HEK293 (cell line): ENCODE results near the gene DGKB.

Experiments used
- CTCF ChIA-PET: fragments of 350-600 bp; formaldehyde crosslinking; extraction: SDS; loops from one replicate; lab custom pipeline; 2021; ENCODE audit warnings: antibody characterized with exemption; lab: Yijun Ruan, JAX
- POLR2A ChIA-PET: fragments of 300-600 bp; formaldehyde crosslinking; extraction: SDS; loops from one replicate; lab custom pipeline; 2020; ENCODE audit warnings: antibody characterized with exemption, inconsistent platforms; lab: Yijun Ruan, JAX
- H3K27ac ChIP-seq: fragments of 200-500 bp; sonication (Bioruptor generic); 2 replicates; pipeline ENCODE4 v1.5.1; 2014; ENCODE audit warnings: low read depth, low read length, control low read depth, inconsistent platforms; ENCODE audit errors: extremely low read depth
- H3K36me3 ChIP-seq, 2 experiments: fragments of 200-500 bp in 1 of 2; sonication (Bioruptor generic) in 1 of 2; 1 replicate in 1 of 2; 2 replicates in 1 of 2; pipeline ENCODE4 v1.5.1; 2014 to 2017; ENCODE audit warnings: inconsistent platforms in 2 of 2, low read length in 2 of 2; ENCODE audit not compliant: control insufficient read depth in 2 of 2, insufficient read depth in 1 of 2
- H3K4me1 ChIP-seq: fragments of 200-500 bp; sonication (Bioruptor generic); 2 replicates; pipeline ENCODE4 v1.5.1; 2014; ENCODE audit warnings: mild to moderate bottlenecking, low read length, inconsistent platforms; ENCODE audit not compliant: control insufficient read depth, insufficient read depth
- H3K4me3 ChIP-seq: 2 replicates; pipeline ENCODE4 v1.5.1; 2011; ENCODE audit warnings: low read depth, mild to moderate bottlenecking, control low read depth, low read length, moderate library complexity
- H3K9me3 ChIP-seq: fragments of 200-500 bp; sonication (Bioruptor generic); 2 replicates; pipeline ENCODE4 v1.5.1; 2014; ENCODE audit warnings: low read depth, low read length, inconsistent platforms; ENCODE audit not compliant: control insufficient read depth, insufficient read depth
- GFI1B ChIP-seq: fragments of 450-650 bp; formaldehyde crosslinking; IDR thresholded peaks from 2 replicates; pipeline ENCODE4 v1.5.1; 2016; ENCODE audit warnings: missing biosample characterization, missing genetic modification characterization
- MZF1 ChIP-seq: fragments of 450-650 bp; formaldehyde crosslinking; IDR thresholded peaks from 2 replicates; pipeline ENCODE4 v1.5.1; 2017; ENCODE audit warnings: missing biosample characterization, missing genetic modification characterization, borderline replicate concordance
- OVOL3 ChIP-seq: fragments of 450-650 bp; formaldehyde crosslinking; IDR thresholded peaks from 2 replicates; pipeline ENCODE4 v1.5.1; 2016; ENCODE audit warnings: missing biosample characterization, missing genetic modification characterization
- SETDB1 ChIP-seq: IDR thresholded peaks from one replicate; pipeline ENCODE4 v1.6.1; 2017; ENCODE audit warnings: mild to moderate bottlenecking, low read length, moderate library complexity, mixed read lengths; ENCODE audit not compliant: insufficient read length
- ZIC2 ChIP-seq: fragments of 450-650 bp; formaldehyde crosslinking; IDR thresholded peaks from 2 replicates; pipeline ENCODE4 v1.5.1; 2016; ENCODE audit warnings: missing biosample characterization, missing genetic modification characterization
- ZNF175 ChIP-seq: fragments of 450-650 bp; formaldehyde crosslinking; IDR thresholded peaks from 2 replicates; pipeline ENCODE4 v1.5.1; 2016; ENCODE audit warnings: missing biosample characterization, missing genetic modification characterization
- ZNF350 ChIP-seq: fragments of 450-650 bp; formaldehyde crosslinking; IDR thresholded peaks from 2 replicates; pipeline ENCODE4 v1.5.0; 2017; ENCODE audit warnings: missing biosample characterization, mild to moderate bottlenecking, missing genetic modification characterization
- ZNF366 ChIP-seq: fragments of 450-650 bp; formaldehyde crosslinking; conservative IDR thresholded peaks from 2 replicates; pipeline ENCODE4 v1.5.1; 2016; ENCODE audit warnings: missing biosample characterization, missing genetic modification characterization
- ZNF391 ChIP-seq: fragments of 450-650 bp; formaldehyde crosslinking; IDR thresholded peaks from 2 replicates; pipeline ENCODE4 v1.5.1; 2016; ENCODE audit warnings: low read depth, missing biosample characterization, missing genetic modification characterization, borderline replicate concordance
- ZNF48 ChIP-seq: fragments of 450-650 bp; formaldehyde crosslinking; IDR thresholded peaks from 2 replicates; pipeline ENCODE4 v1.5.1; 2016; ENCODE audit warnings: missing biosample characterization, missing genetic modification characterization
- ZNF530 ChIP-seq: fragments of 450-650 bp; formaldehyde crosslinking; IDR thresholded peaks from 2 replicates; pipeline ENCODE4 v1.5.1; 2016; ENCODE audit warnings: low read depth, missing biosample characterization, missing genetic modification characterization
- ZNF548 ChIP-seq: fragments of 450-650 bp; formaldehyde crosslinking; IDR thresholded peaks from 2 replicates; pipeline ENCODE4 v1.5.1; 2016; ENCODE audit warnings: missing biosample characterization, missing genetic modification characterization
- ZNF555 ChIP-seq: fragments of 450-650 bp; formaldehyde crosslinking; conservative IDR thresholded peaks from 2 replicates; pipeline ENCODE4 v1.5.1; 2017; ENCODE audit warnings: missing biosample characterization, mild to moderate bottlenecking, missing genetic modification characterization, inconsistent platforms
- ZNF560 ChIP-seq: fragments of 450-650 bp; formaldehyde crosslinking; IDR thresholded peaks from 2 replicates; pipeline ENCODE4 v1.5.1; 2017; ENCODE audit warnings: missing biosample characterization, missing genetic modification characterization, borderline replicate concordance
- ZNF571 ChIP-seq: fragments of 450-650 bp; formaldehyde crosslinking; IDR thresholded peaks from 2 replicates; pipeline ENCODE4 v1.5.0; 2017; ENCODE audit warnings: missing biosample characterization, missing genetic modification characterization
- ZNF585B ChIP-seq: fragments of 450-650 bp; formaldehyde crosslinking; IDR thresholded peaks from 2 replicates; pipeline ENCODE4 v1.5.1; 2016; ENCODE audit warnings: missing biosample characterization, missing genetic modification characterization
- ZNF600 ChIP-seq: fragments of 450-650 bp; formaldehyde crosslinking; IDR thresholded peaks from 2 replicates; pipeline ENCODE4 v1.5.1; 2016; ENCODE audit warnings: missing biosample characterization, missing genetic modification characterization
- ZNF791 ChIP-seq: fragments of 450-650 bp; formaldehyde crosslinking; IDR thresholded peaks from 2 replicates; pipeline ENCODE4 v1.5.1; 2016; ENCODE audit warnings: missing biosample characterization, missing genetic modification characterization
- ZXDB ChIP-seq: fragments of 450-650 bp; formaldehyde crosslinking; IDR thresholded peaks from 2 replicates; pipeline ENCODE4 v1.5.1; 2016; ENCODE audit warnings: missing biosample characterization, missing genetic modification characterization
- TF ChIP-seq, protein P1 (sequence below): fragments of 450-650 bp; formaldehyde crosslinking; IDR thresholded peaks from 2 replicates; pipeline ENCODE4 v1.5.1; 2016; ENCODE audit warnings: missing biosample characterization, missing genetic modification characterization
- TF ChIP-seq, protein P2 (sequence below): fragments of 450-650 bp; formaldehyde crosslinking; IDR thresholded peaks from 2 replicates; pipeline ENCODE4 v1.5.1; 2016; ENCODE audit warnings: missing biosample characterization, missing genetic modification characterization, borderline replicate concordance
- TF ChIP-seq, protein P3 (sequence below): fragments of 450-650 bp; formaldehyde crosslinking; IDR thresholded peaks from 2 replicates; pipeline ENCODE4 v1.5.1; 2016; ENCODE audit warnings: missing biosample characterization, missing genetic modification characterization, borderline replicate concordance
- TF ChIP-seq, protein P4 (sequence below): fragments of 450-650 bp; formaldehyde crosslinking; IDR thresholded peaks from 2 replicates; pipeline ENCODE4 v1.5.1; 2017; ENCODE audit warnings: missing biosample characterization, missing genetic modification characterization

DGKB gene

DNA sequence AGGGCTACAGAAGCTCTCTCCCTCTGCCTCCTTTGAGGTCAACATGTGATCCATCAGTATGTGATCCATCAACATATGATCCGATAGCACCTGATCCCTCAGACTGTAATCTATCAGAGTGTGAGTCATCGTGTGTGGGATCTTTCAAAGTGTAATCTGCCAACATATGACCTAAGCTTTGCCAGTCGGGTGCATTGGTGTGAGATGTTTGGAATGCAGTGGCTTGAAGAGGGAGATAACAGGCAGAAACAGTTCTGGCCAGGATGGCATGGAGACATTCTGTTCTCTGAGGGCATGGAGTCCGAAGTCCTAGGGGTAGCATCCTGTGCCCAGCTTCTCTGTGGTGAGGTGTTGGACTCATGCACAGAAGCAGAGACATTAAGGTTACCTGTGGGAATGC, 695.4 kb downstream of the DGKB start (continued):
- TF ChIP-seq ZNF571 (tag by site-specific recombination) (no peak), GFI1B (no peak), ZNF391 (tag by site-specific recombination) (no peak), OVOL3 (tag by site-specific recombination) (no peak), ZNF791 (tag by site-specific recombination) (no peak), ZXDB (tag by site-specific recombination) (no peak)

DNA sequence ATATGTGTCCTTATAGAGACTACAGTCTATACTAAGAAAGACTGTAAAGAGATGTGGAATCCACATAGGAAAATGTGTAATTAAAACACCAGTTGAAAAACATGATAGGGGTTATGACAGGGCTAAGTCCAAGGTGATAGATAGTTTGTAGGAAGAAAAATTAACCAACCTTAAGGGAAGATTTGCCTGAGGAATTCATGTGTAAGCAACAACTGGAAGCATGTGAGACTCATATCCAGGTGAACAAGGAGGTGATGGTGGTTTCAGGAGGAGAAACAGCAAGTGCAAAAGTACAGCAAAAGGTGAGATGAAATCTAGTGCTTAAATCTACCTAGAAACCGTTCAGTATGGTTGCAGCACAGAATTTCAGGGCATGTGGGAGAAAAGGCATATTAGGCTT, 696.4 kb downstream of the DGKB start:
- H3K36me3 ChIP-seq: no peaks in the 10 kb centered on the region
- no peaks in the 10 kb centered on the region for H3K9me3 ChIP-seq
- no peak for TF ChIP-seq ZNF175 (tag by site-specific recombination)
- TF ChIP-seq, protein P1, sequence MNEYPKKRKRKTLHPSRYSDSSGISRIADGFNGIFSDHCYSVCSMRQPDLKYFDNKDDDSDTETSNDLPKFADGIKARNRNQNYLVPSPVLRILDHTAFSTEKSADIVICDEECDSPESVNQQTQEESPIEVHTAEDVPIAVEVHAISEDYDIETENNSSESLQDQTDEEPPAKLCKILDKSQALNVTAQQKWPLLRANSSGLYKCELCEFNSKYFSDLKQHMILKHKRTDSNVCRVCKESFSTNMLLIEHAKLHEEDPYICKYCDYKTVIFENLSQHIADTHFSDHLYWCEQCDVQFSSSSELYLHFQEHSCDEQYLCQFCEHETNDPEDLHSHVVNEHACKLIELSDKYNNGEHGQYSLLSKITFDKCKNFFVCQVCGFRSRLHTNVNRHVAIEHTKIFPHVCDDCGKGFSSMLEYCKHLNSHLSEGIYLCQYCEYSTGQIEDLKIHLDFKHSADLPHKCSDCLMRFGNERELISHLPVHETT (tag by site-specific recombination): no peak
- no peak for TF ChIP-seq ZNF585B (tag by site-specific recombination)
- no peak for TF ChIP-seq ZNF48
- no peak for TF ChIP-seq ZNF530 (tag by site-specific recombination)
- no peak for TF ChIP-seq ZXDB (tag by site-specific recombination)
- TF ChIP-seq ZNF391 (tag by site-specific recombination): no peak
- TF ChIP-seq ZNF600 (tag by site-specific recombination): no peak
- TF ChIP-seq ZIC2: no peak
- TF ChIP-seq ZNF560: no peak
- no peak for TF ChIP-seq ZNF548 (tag by site-specific recombination)
- no peak for TF ChIP-seq SETDB1
- TF ChIP-seq ZNF366: no peak
- no peak for TF ChIP-seq ZNF350
- TF ChIP-seq, protein P2, sequence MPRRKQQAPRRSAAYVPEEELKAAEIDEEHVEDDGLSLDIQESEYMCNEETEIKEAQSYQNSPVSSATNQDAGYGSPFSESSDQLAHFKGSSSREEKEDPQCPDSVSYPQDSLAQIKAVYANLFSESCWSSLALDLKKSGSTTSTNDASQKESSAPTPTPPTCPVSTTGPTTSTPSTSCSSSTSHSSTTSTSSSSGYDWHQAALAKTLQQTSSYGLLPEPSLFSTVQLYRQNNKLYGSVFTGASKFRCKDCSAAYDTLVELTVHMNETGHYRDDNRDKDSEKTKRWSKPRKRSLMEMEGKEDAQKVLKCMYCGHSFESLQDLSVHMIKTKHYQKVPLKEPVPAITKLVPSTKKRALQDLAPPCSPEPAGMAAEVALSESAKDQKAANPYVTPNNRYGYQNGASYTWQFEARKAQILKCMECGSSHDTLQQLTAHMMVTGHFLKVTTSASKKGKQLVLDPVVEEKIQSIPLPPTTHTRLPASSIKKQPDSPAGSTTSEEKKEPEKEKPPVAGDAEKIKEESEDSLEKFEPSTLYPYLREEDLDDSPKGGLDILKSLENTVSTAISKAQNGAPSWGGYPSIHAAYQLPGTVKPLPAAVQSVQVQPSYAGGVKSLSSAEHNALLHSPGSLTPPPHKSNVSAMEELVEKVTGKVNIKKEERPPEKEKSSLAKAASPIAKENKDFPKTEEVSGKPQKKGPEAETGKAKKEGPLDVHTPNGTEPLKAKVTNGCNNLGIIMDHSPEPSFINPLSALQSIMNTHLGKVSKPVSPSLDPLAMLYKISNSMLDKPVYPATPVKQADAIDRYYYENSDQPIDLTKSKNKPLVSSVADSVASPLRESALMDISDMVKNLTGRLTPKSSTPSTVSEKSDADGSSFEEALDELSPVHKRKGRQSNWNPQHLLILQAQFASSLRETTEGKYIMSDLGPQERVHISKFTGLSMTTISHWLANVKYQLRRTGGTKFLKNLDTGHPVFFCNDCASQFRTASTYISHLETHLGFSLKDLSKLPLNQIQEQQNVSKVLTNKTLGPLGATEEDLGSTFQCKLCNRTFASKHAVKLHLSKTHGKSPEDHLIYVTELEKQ (tag by site-specific recombination): no peak
- no peak overlapping the region for H3K27ac ChIP-seq
- H3K4me3 ChIP-seq: no peak overlapping the region
- POLR2A ChIA-PET: no interaction called here
- CTCF ChIA-PET: no interaction called here
- H3K4me1 ChIP-seq: no peaks in the 10 kb centered on the region

DNA sequence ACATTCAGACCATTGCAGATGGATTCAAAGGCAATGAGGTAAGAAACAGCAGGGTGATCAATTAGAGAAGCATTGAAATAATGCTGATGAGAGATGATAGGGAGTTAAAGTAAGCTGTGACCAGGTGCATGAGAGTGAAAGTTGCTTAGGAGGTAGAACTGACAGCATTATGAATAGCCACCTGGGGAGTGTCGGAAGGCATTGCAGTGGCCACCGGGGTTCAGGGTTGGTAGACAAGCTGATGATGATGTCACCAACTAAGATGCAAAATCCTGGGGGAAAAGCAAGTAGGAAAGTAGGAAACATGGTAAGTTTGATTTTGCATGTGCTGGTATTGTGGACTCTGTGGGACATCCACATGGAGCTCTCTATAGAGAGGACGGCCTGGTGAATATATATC, 701.2 kb downstream of the DGKB start:
- H3K9me3 ChIP-seq: no peaks in the 10 kb centered on the region
- CTCF ChIA-PET: no interaction called here
- POLR2A ChIA-PET: no interaction called here

More for the DNA sequence above, 701.2 kb downstream of the DGKB start:
- TF ChIP-seq, protein P3, sequence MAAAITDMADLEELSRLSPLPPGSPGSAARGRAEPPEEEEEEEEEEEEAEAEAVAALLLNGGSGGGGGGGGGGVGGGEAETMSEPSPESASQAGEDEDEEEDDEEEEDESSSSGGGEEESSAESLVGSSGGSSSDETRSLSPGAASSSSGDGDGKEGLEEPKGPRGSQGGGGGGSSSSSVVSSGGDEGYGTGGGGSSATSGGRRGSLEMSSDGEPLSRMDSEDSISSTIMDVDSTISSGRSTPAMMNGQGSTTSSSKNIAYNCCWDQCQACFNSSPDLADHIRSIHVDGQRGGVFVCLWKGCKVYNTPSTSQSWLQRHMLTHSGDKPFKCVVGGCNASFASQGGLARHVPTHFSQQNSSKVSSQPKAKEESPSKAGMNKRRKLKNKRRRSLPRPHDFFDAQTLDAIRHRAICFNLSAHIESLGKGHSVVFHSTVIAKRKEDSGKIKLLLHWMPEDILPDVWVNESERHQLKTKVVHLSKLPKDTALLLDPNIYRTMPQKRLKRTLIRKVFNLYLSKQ: no peak
- TF ChIP-seq MZF1: no peak
- TF ChIP-seq ZNF555 (tag by site-specific recombination): no peak
- TF ChIP-seq, protein P4, sequence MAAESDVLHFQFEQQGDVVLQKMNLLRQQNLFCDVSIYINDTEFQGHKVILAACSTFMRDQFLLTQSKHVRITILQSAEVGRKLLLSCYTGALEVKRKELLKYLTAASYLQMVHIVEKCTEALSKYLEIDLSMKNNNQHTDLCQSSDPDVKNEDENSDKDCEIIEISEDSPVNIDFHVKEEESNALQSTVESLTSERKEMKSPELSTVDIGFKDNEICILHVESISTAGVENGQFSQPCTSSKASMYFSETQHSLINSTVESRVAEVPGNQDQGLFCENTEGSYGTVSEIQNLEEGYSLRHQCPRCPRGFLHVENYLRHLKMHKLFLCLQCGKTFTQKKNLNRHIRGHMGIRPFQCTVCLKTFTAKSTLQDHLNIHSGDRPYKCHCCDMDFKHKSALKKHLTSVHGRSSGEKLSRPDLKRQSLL (tag by site-specific recombination): no peak
- TF ChIP-seq, all 188 proteins: peak for 0
- Histone ChIP-seq H3K4me1 (no peaks in the 10 kb centered on the region), H3K36me3 (no peaks in the 10 kb centered on the region), H3K27ac (no peak overlapping the region), H3K4me3 (no peak overlapping the region)
